GM12801 (cell line): Measurements from ENCODE around the gene TMPRSS11A.

Source experiments
- TF ChIP-seq, protein P1 (sequence below): IDR thresholded peaks from one replicate; pipeline ENCODE4 v1.5.1; 2011; ENCODE audit warnings: control low read depth; ENCODE audit not compliant: insufficient read length; ENCODE audit errors: extremely low read depth

Gene TMPRSS11A

DNA sequence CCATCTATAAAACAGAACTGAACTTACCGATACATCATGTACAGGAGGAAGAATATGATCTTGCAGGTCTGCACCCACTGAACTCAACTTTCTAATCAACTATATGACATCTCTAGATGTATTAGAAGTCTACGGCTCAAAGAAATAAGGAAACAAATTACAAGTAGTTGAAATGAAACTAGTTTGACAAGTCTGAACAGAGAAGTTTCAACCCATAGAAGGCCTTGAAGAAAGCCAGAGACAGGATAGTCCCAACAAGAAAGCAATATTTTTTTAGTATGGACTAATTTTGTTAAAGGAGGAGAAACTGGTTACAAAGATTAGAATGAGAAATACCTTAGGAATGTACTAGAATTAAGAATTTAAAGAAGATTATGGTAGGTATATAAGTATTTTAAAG, at the start of gene TMPRSS11A:
TSS of gene TMPRSS11A (minus strand) at position 138 of the 400 bp plus-strand sequence. CDS start at position 38, 100 bp downstream.
- TF ChIP-seq, protein P1, sequence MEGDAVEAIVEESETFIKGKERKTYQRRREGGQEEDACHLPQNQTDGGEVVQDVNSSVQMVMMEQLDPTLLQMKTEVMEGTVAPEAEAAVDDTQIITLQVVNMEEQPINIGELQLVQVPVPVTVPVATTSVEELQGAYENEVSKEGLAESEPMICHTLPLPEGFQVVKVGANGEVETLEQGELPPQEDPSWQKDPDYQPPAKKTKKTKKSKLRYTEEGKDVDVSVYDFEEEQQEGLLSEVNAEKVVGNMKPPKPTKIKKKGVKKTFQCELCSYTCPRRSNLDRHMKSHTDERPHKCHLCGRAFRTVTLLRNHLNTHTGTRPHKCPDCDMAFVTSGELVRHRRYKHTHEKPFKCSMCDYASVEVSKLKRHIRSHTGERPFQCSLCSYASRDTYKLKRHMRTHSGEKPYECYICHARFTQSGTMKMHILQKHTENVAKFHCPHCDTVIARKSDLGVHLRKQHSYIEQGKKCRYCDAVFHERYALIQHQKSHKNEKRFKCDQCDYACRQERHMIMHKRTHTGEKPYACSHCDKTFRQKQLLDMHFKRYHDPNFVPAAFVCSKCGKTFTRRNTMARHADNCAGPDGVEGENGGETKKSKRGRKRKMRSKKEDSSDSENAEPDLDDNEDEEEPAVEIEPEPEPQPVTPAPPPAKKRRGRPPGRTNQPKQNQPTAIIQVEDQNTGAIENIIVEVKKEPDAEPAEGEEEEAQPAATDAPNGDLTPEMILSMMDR: no peak

DNA sequence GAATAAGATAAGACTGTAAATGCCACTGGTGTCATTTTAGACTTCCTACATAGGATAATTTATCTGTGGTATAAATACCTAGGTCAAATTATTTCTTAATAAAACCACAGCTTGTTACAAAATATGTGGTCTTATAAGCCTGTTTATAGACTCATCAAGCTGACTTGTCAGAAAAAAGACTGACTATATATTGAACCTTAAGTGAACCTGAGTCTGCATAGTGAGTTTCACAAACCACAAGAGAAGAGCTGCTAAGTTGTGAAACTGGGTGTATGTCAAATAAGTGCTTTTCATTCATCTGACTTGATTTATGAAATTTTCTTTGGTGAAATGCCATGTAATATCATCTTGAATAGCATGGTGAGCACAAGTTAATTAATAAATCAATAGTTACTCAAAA, 48.4 kb upstream of the TMPRSS11A start:
- TF ChIP-seq, protein P1: no peak

DNA sequence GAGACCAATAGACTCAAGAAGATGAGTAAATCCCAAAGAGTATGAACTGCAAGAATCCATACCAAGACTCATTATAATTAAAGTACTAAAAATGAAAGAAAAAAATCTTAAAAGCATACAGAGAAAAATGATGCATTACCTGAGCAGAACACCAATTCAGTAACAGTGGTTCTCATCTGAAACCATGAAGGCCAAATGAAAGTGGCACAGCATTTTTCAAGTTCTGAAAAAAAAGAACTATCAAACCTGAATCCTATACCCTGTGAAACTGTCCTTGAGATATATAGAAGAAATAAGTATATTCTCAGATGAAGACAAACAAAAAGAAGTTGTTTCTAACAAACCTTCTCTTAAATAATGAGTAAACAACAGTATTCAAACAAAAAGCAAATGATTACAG, 39.6 kb upstream of the TMPRSS11A start:
- TF ChIP-seq, protein P1: no peak

DNA sequence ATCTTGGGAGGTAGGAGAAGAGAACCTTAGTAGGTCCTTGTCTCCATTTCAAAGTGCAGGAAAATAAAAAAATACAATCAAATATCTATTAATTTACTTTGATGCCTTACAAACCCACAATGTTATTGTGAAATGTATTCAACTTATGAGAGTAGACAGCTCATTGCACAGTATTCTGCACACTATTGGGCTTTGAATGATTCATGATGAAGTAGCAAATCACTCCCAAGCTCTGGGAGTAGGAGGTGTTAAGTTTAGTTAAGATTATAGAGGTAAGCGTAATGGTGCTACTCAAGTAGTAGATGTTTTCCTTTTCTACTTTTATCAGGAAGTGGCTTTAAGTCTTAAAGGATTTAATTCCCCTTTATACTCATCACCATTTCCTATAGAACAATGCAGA, 32.8 kb upstream of the TMPRSS11A start:
- TF ChIP-seq, protein P1: no peak

GRCh38 chr4:67988991-67989390, 25.7 kb upstream of the TMPRSS11A start:
- TF ChIP-seq, protein P1: no peak

GRCh38 chr4:67983333-67983732, 20.0 kb upstream of the TMPRSS11A start:
- TF ChIP-seq, protein P1: no peak

GRCh38 chr4:67980512-67980911, 17.2 kb upstream of the TMPRSS11A start:
- TF ChIP-seq, protein P1: no peak

DNA sequence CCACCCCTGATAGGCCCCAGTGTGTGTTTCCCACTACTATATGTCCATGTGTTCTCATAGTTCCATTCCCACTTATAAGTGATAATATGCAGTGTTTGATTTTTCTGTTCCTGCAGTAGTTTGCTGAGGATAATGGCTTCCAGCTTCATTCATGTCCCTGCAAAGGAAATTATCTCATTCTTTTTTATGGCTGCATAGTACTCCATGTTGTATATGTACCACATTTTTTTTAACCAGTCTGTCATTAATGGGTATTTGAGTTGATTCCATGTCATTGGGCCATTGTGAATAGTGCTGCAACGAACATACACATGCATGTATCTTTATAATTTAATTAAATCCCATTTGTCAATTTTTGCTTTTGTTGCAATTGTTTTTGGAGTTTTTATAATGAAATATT, 10.3 kb upstream of the TMPRSS11A start:
- TF ChIP-seq, protein P1: no peak
